ENCODE results near the gene USP33. TPM values are rescaled to one million over a fixed set of nuclear protein-coding genes. Genes with fewer than 3 reads are reported as not detected.
"Not testable (repeated sequence)": the region's sequence is repeated elsewhere in the genome, so short reads cannot be mapped to it uniquely, and the experiment has no call there.

Gene USP33
- total and polyA plus RNA-seq, 12 donors, result 29.6 to 95.7 (median 66.5) TPM

DNA sequence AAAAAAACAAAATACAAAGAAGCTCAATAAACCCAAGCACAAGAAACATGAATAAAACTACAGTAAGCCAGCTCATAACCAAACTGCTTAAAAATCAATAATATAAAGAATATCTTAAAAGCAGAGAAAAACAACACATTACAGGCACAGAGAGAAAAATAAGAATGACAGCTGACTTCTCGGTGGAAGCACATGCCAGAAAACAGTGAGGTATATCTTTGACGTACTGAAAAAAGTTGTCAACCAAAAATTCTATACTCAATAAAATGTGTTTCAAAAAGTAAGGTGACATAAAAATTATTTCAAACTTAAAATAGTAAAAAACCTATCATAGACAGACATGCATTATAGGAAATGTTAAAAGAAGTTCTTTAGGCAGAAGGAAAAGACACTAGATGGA lies 110.5 kb downstream of the USP33 start:
- no peak overlapping the region for H3K4me3 ChIP-seq
- peaks cover 0 to 8% (median 3%) of the 10 kb centered on the region in 3 donors for H3K9me3 ChIP-seq (replicated peaks in 1 of 3)
- H3K4me1 ChIP-seq (replicated peaks in 1 of 2), result peaks cover 0 to 10% of the 10 kb centered on the region in 2 donors
- H3K27ac ChIP-seq, result no peak overlapping the region
- peaks cover 0 to 12% of the 10 kb centered on the region in 2 donors for H3K36me3 ChIP-seq (replicated peaks in 1 of 2)
- intact Hi-C loops (cut with DNase I), result no loop called here
- H3K27me3 ChIP-seq, result no peaks in the 10 kb centered on the region
- no peak for DNase-seq
- WGBS, 4 donors, result 95 to 100% (median 99%) methylated on average over 2 of the region's 2 CpGs
- TF ChIP-seq POLR2A (IDR thresholded peaks at IDR 0.05), result no peak
- TF ChIP-seq, protein P1, sequence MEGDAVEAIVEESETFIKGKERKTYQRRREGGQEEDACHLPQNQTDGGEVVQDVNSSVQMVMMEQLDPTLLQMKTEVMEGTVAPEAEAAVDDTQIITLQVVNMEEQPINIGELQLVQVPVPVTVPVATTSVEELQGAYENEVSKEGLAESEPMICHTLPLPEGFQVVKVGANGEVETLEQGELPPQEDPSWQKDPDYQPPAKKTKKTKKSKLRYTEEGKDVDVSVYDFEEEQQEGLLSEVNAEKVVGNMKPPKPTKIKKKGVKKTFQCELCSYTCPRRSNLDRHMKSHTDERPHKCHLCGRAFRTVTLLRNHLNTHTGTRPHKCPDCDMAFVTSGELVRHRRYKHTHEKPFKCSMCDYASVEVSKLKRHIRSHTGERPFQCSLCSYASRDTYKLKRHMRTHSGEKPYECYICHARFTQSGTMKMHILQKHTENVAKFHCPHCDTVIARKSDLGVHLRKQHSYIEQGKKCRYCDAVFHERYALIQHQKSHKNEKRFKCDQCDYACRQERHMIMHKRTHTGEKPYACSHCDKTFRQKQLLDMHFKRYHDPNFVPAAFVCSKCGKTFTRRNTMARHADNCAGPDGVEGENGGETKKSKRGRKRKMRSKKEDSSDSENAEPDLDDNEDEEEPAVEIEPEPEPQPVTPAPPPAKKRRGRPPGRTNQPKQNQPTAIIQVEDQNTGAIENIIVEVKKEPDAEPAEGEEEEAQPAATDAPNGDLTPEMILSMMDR (IDR thresholded peaks at IDR 0.05), result no peak

DNA sequence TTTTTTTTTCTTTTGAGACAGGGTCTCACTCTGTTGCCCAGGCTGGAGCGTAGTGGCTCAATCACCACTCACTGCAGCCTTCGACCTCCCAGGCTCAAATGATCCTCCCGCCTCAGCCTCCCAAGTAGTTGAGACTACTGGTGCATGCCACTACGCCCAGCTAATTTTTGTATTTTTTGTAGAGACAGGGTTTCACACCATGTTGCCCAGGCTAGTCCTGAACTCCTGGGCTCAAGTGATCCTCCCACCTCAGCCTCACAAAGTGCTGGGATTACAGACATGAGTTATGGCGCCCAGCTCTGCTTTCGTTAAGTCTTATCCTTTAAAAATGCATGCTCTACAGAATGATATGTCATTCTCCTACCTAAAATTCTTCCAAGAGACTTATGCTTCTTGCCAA lies 113.4 kb downstream of the USP33 start:
- H3K36me3 ChIP-seq (replicated peaks in 1 of 2), result peaks cover 0 to 12% of the 10 kb centered on the region in 2 donors
- H3K27ac ChIP-seq; H3K9me3 ChIP-seq (replicated peaks in 1 of 3); H3K27me3 ChIP-seq; intact Hi-C loops (cut with DNase I); H3K4me1 ChIP-seq (replicated peaks in 1 of 2); H3K4me3 ChIP-seq; DNase-seq: not testable (repeated sequence)
- 95 to 98% (median 98%) methylated on average over 6 of the region's 6 CpGs for whole genome bisulfite sequencing, 4 donors

Other genes with a start within 250 kb of the USP33 start
- gene ZZZ3, start 77.2 kb downstream of the USP33 start, total RNA-seq, result 10 to 100 TPM; 32.3 to 86.2 (median 54.4) TPM
- 10 to 100 TPM; 14.1 to 38.3 (median 22.5) TPM for gene ZZZ3, start 77.2 kb downstream of the USP33 start, polyA plus RNA-seq
- gene MIGA1, start 19.8 kb upstream of the USP33 start, total RNA-seq, result 10 to 100 TPM in 8 of 9 donors, 1 to 10 TPM in 1; 9.6 to 24.2 (median 17.8) TPM
- 10 to 100 TPM in 1 of 3 donors, 1 to 10 TPM in 2; 2.4 to 17.0 (median 2.7) TPM for gene MIGA1, start 19.8 kb upstream of the USP33 start, polyA plus RNA-seq
- gene NEXN, start 128.8 kb upstream of the USP33 start, total RNA-seq, result 10 to 100 TPM in 5 of 9 donors, 1 to 10 TPM in 4; 6.5 to 24.2 (median 10.5) TPM
- gene NEXN, start 128.8 kb upstream of the USP33 start, polyA plus RNA-seq, result 10 to 100 TPM; 19.2 to 50.6 (median 50.2) TPM
- 100 to 1,000 TPM in 5 of 9 donors, 10 to 100 TPM in 4; 65.8 to 169 (median 130) TPM for gene FUBP1, start 219.2 kb upstream of the USP33 start, total RNA-seq
- 100 to 1,000 TPM in 1 of 3 donors, 10 to 100 TPM in 2; 37.3 to 177 (median 59.2) TPM for gene FUBP1, start 219.2 kb upstream of the USP33 start, polyA plus RNA-seq
- 100 to 1,000 TPM in 3 of 9 donors, 10 to 100 TPM in 6; 31.8 to 182 (median 76.1) TPM for gene DNAJB4, start 245.1 kb upstream of the USP33 start, total RNA-seq
- 100 to 1,000 TPM in 1 of 3 donors, 10 to 100 TPM in 2; 32.1 to 165 (median 41.8) TPM for gene DNAJB4, start 245.1 kb upstream of the USP33 start, polyA plus RNA-seq